ENCODE data around the gene WWC1.
"Not testable (repeated sequence)": the region's sequence is repeated elsewhere in the genome, so short reads cannot be mapped to it uniquely, and the experiment has no call there.

Gene WWC1

GRCh38 chr5:168307925-168308584 is 16.6 kb downstream of the WWC1 start:
- TF ChIP-seq EZH2 (IDR thresholded peaks at IDR 0.05; ENCODE audit: borderline replicate concordance, low read length) (no peak), CTCF (IDR thresholded peaks at IDR 0.05; ENCODE audit: low read length) (no peak)
- Histone ChIP-seq H3K27ac (ENCODE audit: low read depth, low read length, poor library complexity, severe bottlenecking) (no peak overlapping the region), H4K20me1 (ENCODE audit: insufficient read depth, low read length) (no peaks in the 10 kb centered on the region), H3K9me2 (ENCODE audit: low read depth, low read length) (no peaks in the 10 kb centered on the region), H3K36me3 (ENCODE audit: insufficient read depth, low read length) (no peaks in the 10 kb centered on the region), H2AFZ (ENCODE audit: low read length) (no peak overlapping the region), H3K4me2 (ENCODE audit: low read length) (no peak overlapping the region), H3K27me3 (ENCODE audit: insufficient read depth, low read length) (no peaks in the 10 kb centered on the region), H3K79me2 (ENCODE audit: insufficient read depth, low read length) (no peaks in the 10 kb centered on the region), H3K9me3 (ENCODE audit: low read length) (no peaks in the 10 kb centered on the region), H3K9ac (ENCODE audit: low read length) (no peak overlapping the region), H3K4me3 (ENCODE audit: low read depth, low read length, poor library complexity, severe bottlenecking) (no peak overlapping the region), H3K4me1 (ENCODE audit: insufficient read depth, low read length, severe bottlenecking) (no peaks in the 10 kb centered on the region), H3F3A (ENCODE audit: insufficient read depth, low read length) (no peaks in the 10 kb centered on the region)

- Histone ChIP-seq H4K20me1 (ENCODE audit: insufficient read depth, low read length) (no peaks in the 10 kb centered on the region), H3K79me2 (ENCODE audit: insufficient read depth, low read length) (no peaks in the 10 kb centered on the region), H3F3A (ENCODE audit: insufficient read depth, low read length) (no peaks in the 10 kb centered on the region), H3K9me3 (ENCODE audit: low read length) (no peaks in the 10 kb centered on the region), H3K36me3 (ENCODE audit: insufficient read depth, low read length) (no peaks in the 10 kb centered on the region; the same call in 1 of the 2 replicates), H3K27me3 (ENCODE audit: insufficient read depth, low read length) (no peaks in the 10 kb centered on the region), H3K27ac (ENCODE audit: low read depth, low read length, poor library complexity, severe bottlenecking) (no peak overlapping the region), H3K9me2 (ENCODE audit: low read depth, low read length) (no peaks in the 10 kb centered on the region), H3K4me1 (ENCODE audit: insufficient read depth, low read length, severe bottlenecking) (no peaks in the 10 kb centered on the region), H2AFZ (ENCODE audit: low read length) (no peak overlapping the region), H3K4me3 (ENCODE audit: low read depth, low read length, poor library complexity, severe bottlenecking) (no peak overlapping the region), H3K4me2 (ENCODE audit: low read length) (no peak overlapping the region), H3K9ac (ENCODE audit: low read length) (no peak overlapping the region)
- TF ChIP-seq EZH2 (IDR thresholded peaks at IDR 0.05; ENCODE audit: borderline replicate concordance, low read length): no peak
- TF ChIP-seq CTCF (IDR thresholded peaks at IDR 0.05; ENCODE audit: low read length): no peak
Observed at GRCh38 chr5:168308976-168309598, 17.6 kb downstream of the WWC1 start.

DNA sequence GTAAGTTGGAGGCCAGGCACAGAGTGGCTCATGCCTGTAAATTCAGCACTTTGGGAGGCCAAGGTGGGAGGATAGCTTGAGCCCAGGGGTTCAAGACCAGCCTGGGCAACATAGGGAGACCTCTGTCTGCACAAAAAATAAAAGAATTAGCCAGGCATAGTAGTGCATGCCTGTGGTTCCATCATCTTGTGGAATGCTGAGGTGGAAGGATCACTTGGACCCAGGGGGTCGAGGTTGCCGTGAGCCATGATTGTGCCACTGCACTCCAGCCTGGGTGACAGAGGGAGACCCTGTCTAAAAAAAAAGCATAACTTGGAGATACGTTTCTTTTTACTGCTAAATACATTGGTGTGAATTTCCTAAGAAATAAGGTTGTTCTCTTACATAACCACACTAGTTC is 19.1 kb downstream of the WWC1 start:
- H2AFZ ChIP-seq (ENCODE audit: low read length); H3K9ac ChIP-seq (ENCODE audit: low read length); H4K20me1 ChIP-seq (ENCODE audit: insufficient read depth, low read length); H3F3A ChIP-seq (ENCODE audit: insufficient read depth, low read length); H3K4me3 ChIP-seq (ENCODE audit: low read depth, low read length, poor library complexity, severe bottlenecking); H3K4me1 ChIP-seq (ENCODE audit: insufficient read depth, low read length, severe bottlenecking); H3K27me3 ChIP-seq (ENCODE audit: insufficient read depth, low read length); H3K36me3 ChIP-seq (ENCODE audit: insufficient read depth, low read length); H3K9me3 ChIP-seq (ENCODE audit: low read length); H3K27ac ChIP-seq (ENCODE audit: low read depth, low read length, poor library complexity, severe bottlenecking); H3K79me2 ChIP-seq (ENCODE audit: insufficient read depth, low read length); H3K9me2 ChIP-seq (ENCODE audit: low read depth, low read length); H3K4me2 ChIP-seq (ENCODE audit: low read length): not testable (repeated sequence)
